ENCODE measurements around the gene RIN3. TPM values are rescaled to one million over a fixed set of nuclear protein-coding genes. Genes with fewer than 3 reads are reported as not detected.
"Not testable (repeated sequence)": the region's sequence is repeated elsewhere in the genome, so short reads cannot be mapped to it uniquely, and the experiment has no call there.

Gene RIN3
- total and polyA plus RNA-seq, 2 experiments from 2014 or later: 1.8 to 7.0 TPM

- H3K9me3 ChIP-seq (ENCODE audit: low read depth): no peaks in the 10 kb centered on the region
- no peak overlapping the region for H3K4me2 ChIP-seq (ENCODE audit: unreplicated experiment)
- no peak overlapping the region for H3K9ac ChIP-seq
- no peak overlapping the region for H2AFZ ChIP-seq
- in situ Hi-C loops (cut with MboI): no loop called here
- no peak for DNase-seq
- no peaks in the 10 kb centered on the region for H3K36me3 ChIP-seq (ENCODE audit: low read depth)
- no peak overlapping the region for H3K27ac ChIP-seq
- H3K9me2 ChIP-seq (ENCODE audit: insufficient read depth): no peaks in the 10 kb centered on the region
- H3F3A ChIP-seq (ENCODE audit: insufficient read depth): no peaks in the 10 kb centered on the region
- TF ChIP-seq EZH2phosphoT487 (IDR thresholded peaks at IDR 0.05; ENCODE audit: insufficient read depth, low read depth) (no peak), EZH2 (IDR thresholded peaks at IDR 0.05; ENCODE audit: insufficient read depth, poor library complexity, severe bottlenecking) (no peak)
- no peak overlapping the region for H3K4me3 ChIP-seq
- H3K27me3 ChIP-seq (replicated peaks; ENCODE audit: insufficient read depth): no peaks in the 10 kb centered on the region
- H3K79me2 ChIP-seq (ENCODE audit: insufficient read depth): peaks cover 93% of the 10 kb centered on the region
- 58 to 59% methylated on average over 4 of the region's 4 CpGs for WGBS, 2 experiments (ENCODE audit: low coverage in 1 of 2, low lambda C conversion rate in 2 of 2, missing lambda C conversion rate in 2 of 2)
- no peaks in the 10 kb centered on the region for H4K20me1 ChIP-seq (ENCODE audit: insufficient read depth)
- H3K4me1 ChIP-seq (ENCODE audit: insufficient read depth): no peaks in the 10 kb centered on the region
Measured at GRCh38 chr14:92529903-92530302, 16.3 kb downstream of the RIN3 start.

GRCh38 chr14:92531106-92531873, 17.7 kb downstream of the RIN3 start:
- H3K36me3 ChIP-seq (ENCODE audit: low read depth): no peaks in the 10 kb centered on the region
- peaks cover 4% of the 10 kb centered on the region; the same call in 1 of the 2 replicates for H3F3A ChIP-seq (ENCODE audit: insufficient read depth)
- H2AFZ ChIP-seq: no peak overlapping the region
- no peaks in the 10 kb centered on the region for H4K20me1 ChIP-seq (ENCODE audit: insufficient read depth)
- H3K4me1 ChIP-seq (ENCODE audit: insufficient read depth): peaks cover 5% of the 10 kb centered on the region; the same call in 1 of the 2 replicates
- no peak overlapping the region for H3K27ac ChIP-seq
- in situ Hi-C loops (cut with MboI): no loop called here
- H3K4me2 ChIP-seq (ENCODE audit: unreplicated experiment): no peak overlapping the region
- no peak for DNase-seq
- 94 to 95% methylated on average over 16 of the region's 16 CpGs for WGBS, 2 experiments (ENCODE audit: low coverage in 1 of 2, low lambda C conversion rate in 2 of 2, missing lambda C conversion rate in 2 of 2)
- TF ChIP-seq EZH2 (IDR thresholded peaks at IDR 0.05; ENCODE audit: insufficient read depth, poor library complexity, severe bottlenecking) (no peak), EZH2phosphoT487 (IDR thresholded peaks at IDR 0.05; ENCODE audit: insufficient read depth, low read depth) (no peak)
- H3K4me3 ChIP-seq: no peak overlapping the region
- no peaks in the 10 kb centered on the region for H3K27me3 ChIP-seq (replicated peaks; ENCODE audit: insufficient read depth)
- H3K9me2 ChIP-seq (ENCODE audit: insufficient read depth): no peaks in the 10 kb centered on the region
- H3K9me3 ChIP-seq (ENCODE audit: low read depth): no peaks in the 10 kb centered on the region
- H3K9ac ChIP-seq: no peak overlapping the region
- peaks cover 79% of the 10 kb centered on the region for H3K79me2 ChIP-seq (ENCODE audit: insufficient read depth)

- H3K9me3 ChIP-seq (ENCODE audit: low read depth): no peaks in the 10 kb centered on the region
- H3K4me3 ChIP-seq: no peak overlapping the region
- DNase-seq: no peak
- H3K27me3 ChIP-seq (replicated peaks; ENCODE audit: insufficient read depth): no peaks in the 10 kb centered on the region
- H3K4me1 ChIP-seq (ENCODE audit: insufficient read depth): peaks cover 11% of the 10 kb centered on the region
- 56 to 63% methylated on average over 10 of the region's 10 CpGs for WGBS, 2 experiments (ENCODE audit: low coverage in 1 of 2, low lambda C conversion rate in 2 of 2, missing lambda C conversion rate in 2 of 2)
- H4K20me1 ChIP-seq (ENCODE audit: insufficient read depth): no peaks in the 10 kb centered on the region
- H3K4me2 ChIP-seq (ENCODE audit: unreplicated experiment): no peak overlapping the region
- peaks cover 9% of the 10 kb centered on the region for H3F3A ChIP-seq (ENCODE audit: insufficient read depth)
- no peak overlapping the region for H3K9ac ChIP-seq
- no peaks in the 10 kb centered on the region for H3K36me3 ChIP-seq (ENCODE audit: low read depth)
- no peak overlapping the region for H2AFZ ChIP-seq
- TF ChIP-seq EZH2phosphoT487 (IDR thresholded peaks at IDR 0.05; ENCODE audit: insufficient read depth, low read depth) (no peak), EZH2 (IDR thresholded peaks at IDR 0.05; ENCODE audit: insufficient read depth, poor library complexity, severe bottlenecking) (no peak)
- no peak overlapping the region for H3K27ac ChIP-seq
- in situ Hi-C loops (cut with MboI): no loop called here
- peaks cover 72% of the 10 kb centered on the region for H3K79me2 ChIP-seq (ENCODE audit: insufficient read depth)
- H3K9me2 ChIP-seq (ENCODE audit: insufficient read depth): no peaks in the 10 kb centered on the region
Measured at GRCh38 chr14:92532490-92533163, 19.0 kb downstream of the RIN3 start.

- in situ Hi-C loops (cut with MboI): no loop called here
- peaks cover 73% of the 10 kb centered on the region for H3K79me2 ChIP-seq (ENCODE audit: insufficient read depth)
- WGBS, 2 experiments (ENCODE audit: low coverage in 1 of 2, low lambda C conversion rate in 2 of 2, missing lambda C conversion rate in 2 of 2): 85 to 91% methylated on average over 16 to 17 of the region's 17 CpGs
- H3K4me1 ChIP-seq (ENCODE audit: insufficient read depth): peaks cover 24% of the 10 kb centered on the region
- H4K20me1 ChIP-seq (ENCODE audit: insufficient read depth): no peaks in the 10 kb centered on the region
- no peak overlapping the region for H3K4me3 ChIP-seq
- H2AFZ ChIP-seq: no peak overlapping the region
- H3K36me3 ChIP-seq (ENCODE audit: low read depth): no peaks in the 10 kb centered on the region
- peaks cover 18% of the 10 kb centered on the region for H3F3A ChIP-seq (ENCODE audit: insufficient read depth)
- TF ChIP-seq EZH2phosphoT487 (IDR thresholded peaks at IDR 0.05; ENCODE audit: insufficient read depth, low read depth): no peak
- no peak for TF ChIP-seq EZH2 (IDR thresholded peaks at IDR 0.05; ENCODE audit: insufficient read depth, poor library complexity, severe bottlenecking)
- H3K9me3 ChIP-seq (ENCODE audit: low read depth): no peaks in the 10 kb centered on the region
- DNase-seq: no peak
- H3K4me2 ChIP-seq (ENCODE audit: unreplicated experiment): no peak overlapping the region
- H3K9ac ChIP-seq: no peak overlapping the region
- H3K9me2 ChIP-seq (ENCODE audit: insufficient read depth): no peaks in the 10 kb centered on the region
- no peak overlapping the region for H3K27ac ChIP-seq
- no peaks in the 10 kb centered on the region for H3K27me3 ChIP-seq (replicated peaks; ENCODE audit: insufficient read depth)
Measured at GRCh38 chr14:92534932-92535643, 21.5 kb downstream of the RIN3 start.

GRCh38 chr14:92536231-92536630, 22.6 kb downstream of the RIN3 start:
- Histone ChIP-seq H3K4me1 (ENCODE audit: insufficient read depth) (peaks cover 32% of the 10 kb centered on the region), H3K27ac (peak overlapping the region; percentile 68), H3K4me2 (ENCODE audit: unreplicated experiment) (peak overlapping the region; percentile 39), H3K79me2 (ENCODE audit: insufficient read depth) (peaks cover 65% of the 10 kb centered on the region), H3K4me3 (0 out of 2 replicates have a peak overlapping the region, but pooled peaks have one; percentile 7), H3F3A (ENCODE audit: insufficient read depth) (peaks cover 27% of the 10 kb centered on the region)
- H3K36me3 ChIP-seq (ENCODE audit: low read depth); in situ Hi-C loops (cut with MboI); H3K9me3 ChIP-seq (ENCODE audit: low read depth); H3K9me2 ChIP-seq (ENCODE audit: insufficient read depth); H4K20me1 ChIP-seq (ENCODE audit: insufficient read depth); H2AFZ ChIP-seq; H3K27me3 ChIP-seq (replicated peaks; ENCODE audit: insufficient read depth); H3K9ac ChIP-seq: not testable (repeated sequence)
- 7 to 9% methylated on average over 8 of the region's 8 CpGs for WGBS, 2 experiments (ENCODE audit: low coverage in 1 of 2, low lambda C conversion rate in 2 of 2, missing lambda C conversion rate in 2 of 2)
- peak; percentile 91 for DNase-seq
